Measurements from ENCODE around the gene PRKAG2.

Gene PRKAG2

GRCh38 chr7:151817981-151818673, 58.8 kb downstream of the PRKAG2 start:
- DNase-seq (ENCODE audit: low read depth), result no peak

- DNase-seq (ENCODE audit: low read depth), result no peak
Measured at GRCh38 chr7:151817315-151817690, 59.6 kb downstream of the PRKAG2 start.

DNA sequence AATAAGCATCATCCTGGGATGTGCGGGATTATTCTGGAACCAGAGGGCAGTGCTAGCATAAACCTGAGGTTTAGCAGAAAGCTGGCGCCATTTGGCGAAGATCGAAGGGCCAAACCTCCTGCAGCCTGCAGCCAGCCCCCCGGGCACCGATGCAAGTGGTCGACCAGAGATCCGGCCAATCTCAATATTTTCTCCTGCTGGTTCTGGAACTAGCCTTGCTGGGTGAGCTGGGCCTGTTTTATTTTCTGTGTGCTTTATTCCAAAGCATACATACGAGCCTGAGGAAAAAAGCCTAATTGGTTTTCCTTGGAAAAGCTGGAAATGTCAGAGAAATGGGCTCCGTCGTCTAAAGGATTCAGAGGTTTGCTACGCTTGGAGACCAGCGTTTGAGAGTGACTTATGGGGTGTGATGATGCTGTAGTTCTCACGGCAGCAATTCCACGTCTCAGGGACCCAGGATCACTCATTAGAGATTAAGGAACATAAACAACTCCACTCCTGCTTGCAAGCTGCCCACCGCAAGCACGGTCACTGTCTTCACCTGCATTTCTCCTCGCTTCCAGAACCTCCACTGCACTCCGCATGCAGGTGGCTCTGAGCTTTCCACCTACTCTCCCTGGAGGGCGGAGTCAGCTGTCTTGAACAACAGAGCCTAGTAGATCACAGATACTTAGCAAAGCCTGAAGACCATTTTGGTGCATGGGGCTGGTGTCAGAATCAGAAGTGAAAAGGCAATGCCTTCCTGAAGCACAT, 60.2 kb downstream of the PRKAG2 start:
- DNase-seq (ENCODE audit: low read depth), result no peak

GRCh38 chr7:151815419-151815818, 61.5 kb downstream of the PRKAG2 start:
- no peak for DNase-seq (ENCODE audit: low read depth)

DNA sequence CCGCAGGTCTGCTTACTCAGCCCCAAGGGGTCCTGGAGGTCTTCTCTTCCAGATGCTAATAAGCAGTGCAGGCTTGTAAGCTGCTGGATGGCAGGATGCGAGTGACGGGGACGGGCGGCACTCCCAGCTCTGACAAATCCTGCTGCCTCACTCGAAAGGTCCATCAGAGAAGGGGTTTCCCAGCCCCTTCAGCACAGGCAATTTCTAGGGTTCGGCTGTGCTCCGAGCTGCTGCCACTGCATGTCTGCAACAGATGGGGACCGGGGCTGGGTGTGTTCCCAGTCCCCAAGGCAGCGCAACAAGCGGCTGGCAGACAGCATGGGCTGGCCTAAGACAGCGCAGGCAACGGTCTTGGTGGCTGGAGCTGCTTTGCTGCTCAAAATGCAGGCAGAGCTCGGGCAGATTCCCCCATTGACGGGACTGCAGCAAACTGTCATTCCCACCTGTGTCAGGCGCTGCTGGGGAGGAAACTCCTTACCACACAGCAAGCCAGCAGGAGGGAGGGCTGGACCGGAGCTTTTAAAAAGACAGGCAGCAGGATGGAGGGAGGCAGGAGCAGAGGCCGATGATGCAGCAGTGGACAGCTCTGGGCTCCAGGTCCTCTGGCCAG, 62.4 kb downstream of the PRKAG2 start:
- DNase-seq (ENCODE audit: low read depth), result no peak

GRCh38 chr7:151813997-151814396, 62.9 kb downstream of the PRKAG2 start:
- DNase-seq (ENCODE audit: low read depth), result no peak

DNA sequence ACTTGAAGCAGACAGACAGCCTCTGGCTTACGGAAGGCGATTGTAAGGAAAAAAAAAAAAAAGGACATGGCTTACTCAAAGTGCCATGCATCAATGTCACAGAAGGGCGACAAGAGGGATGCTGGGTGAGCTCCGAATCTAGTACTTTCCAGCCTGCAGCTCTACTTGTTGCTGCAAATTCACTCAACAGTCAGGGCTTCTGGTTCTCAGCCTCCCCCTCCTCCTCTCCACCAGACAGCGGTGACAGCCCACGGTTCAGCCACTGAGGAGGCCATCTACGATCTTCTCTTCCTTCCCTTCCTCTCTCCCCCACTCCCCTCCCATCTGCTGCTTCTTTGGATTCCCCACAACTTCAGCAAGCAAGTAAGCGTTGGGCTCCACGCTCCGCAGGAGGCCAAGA, 63.5 kb downstream of the PRKAG2 start:
- DNase-seq (ENCODE audit: low read depth), result no peak

DNA sequence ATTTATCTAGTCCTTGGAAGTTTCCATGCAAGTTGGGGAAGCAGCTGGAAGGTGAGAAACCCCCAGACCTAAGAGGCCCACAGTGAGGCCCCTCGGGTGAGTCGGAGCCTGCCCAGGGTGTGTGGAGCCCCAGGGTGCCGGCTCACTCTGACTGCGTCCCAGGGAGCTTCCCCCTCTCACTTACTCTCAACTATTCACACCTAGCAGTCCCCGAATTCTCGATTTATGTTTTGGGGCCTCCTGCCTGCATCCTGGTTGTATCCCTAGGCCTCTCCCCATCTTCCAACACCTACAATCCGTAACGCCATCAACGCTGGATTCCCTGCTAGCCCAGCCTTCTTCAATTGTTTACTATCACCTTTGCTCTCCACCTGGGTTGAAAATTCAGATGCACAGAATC, 63.9 kb downstream of the PRKAG2 start:
- DNase-seq (ENCODE audit: low read depth), result no peak

GRCh38 chr7:151810441-151811232, 66.3 kb downstream of the PRKAG2 start:
- DNase-seq (ENCODE audit: low read depth), result no peak

- no peak for DNase-seq (ENCODE audit: low read depth)
Measured at GRCh38 chr7:151809864-151810170, 67.1 kb downstream of the PRKAG2 start.

DNA sequence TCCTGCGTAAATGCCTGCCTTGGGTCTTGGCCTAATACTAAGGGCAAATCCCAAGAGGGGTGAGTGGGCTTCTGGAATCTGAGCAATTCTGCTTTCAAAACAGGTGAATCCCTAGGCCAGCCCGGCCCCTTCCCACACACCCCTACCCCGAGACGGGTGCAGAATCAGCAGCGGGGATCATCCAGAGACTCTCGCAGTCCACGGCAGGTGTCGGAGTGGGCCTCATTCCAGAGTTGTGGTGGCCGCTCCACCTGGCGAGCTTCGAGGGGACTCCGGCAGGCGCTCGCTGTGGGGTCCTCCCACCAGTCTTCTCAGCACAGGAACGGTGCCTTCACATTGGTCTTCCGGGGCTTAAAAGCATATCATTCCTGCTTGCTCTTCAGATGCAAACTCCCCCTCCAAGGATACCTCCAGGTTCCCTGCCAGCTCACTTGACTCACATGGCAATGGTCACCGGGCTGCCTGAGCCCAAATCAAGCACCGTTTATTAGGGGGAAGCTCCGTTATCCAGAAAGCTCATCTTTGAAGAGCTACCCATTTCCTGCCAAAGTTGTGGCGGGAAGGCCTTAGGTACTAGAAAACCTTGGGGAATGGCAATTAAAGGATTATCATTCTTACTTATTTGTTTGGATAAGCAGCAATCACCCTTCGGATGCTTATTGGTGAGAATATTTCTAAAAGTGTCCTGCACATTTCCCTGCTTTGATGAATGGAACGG, 67.6 kb downstream of the PRKAG2 start:
- no peak for DNase-seq (ENCODE audit: low read depth)

DNA sequence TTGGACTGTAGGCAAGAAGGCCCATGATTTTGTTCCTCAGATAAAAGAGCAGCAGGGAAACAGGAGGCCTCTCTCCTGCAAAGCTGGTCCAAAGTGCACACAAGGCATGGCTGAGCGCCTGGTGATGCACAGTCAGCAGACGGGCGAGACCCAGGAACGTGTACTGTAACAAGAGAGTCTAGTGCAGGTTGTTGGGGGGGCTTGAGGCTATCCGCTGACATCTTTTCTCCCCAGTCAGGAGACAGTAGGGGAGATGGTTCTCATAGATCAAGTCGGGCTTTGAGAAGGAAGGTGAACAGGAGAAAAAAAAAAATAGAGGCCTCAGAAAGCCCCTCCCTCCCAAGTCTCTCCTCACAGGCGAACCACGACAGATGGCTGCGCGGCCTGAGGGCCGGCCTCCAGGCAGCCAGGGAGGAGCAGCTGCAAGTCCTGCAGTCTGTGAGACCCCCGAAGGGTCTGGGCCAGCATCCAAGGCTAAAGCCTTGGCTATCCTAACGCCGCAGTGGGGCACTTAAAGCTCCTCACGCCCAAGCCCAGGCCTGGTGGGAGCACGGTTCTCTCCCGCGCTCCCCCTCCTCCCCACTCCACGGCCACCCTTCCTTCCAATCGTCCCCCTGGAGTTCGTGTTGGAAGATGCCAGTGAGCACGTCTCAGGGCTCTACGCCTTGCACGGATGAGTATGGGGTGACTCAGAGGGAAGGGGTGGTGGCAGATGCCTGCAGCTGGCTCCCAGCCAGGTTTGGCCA, 68.3 kb downstream of the PRKAG2 start:
- DNase-seq (ENCODE audit: low read depth), result no peak

- no peak for DNase-seq (ENCODE audit: low read depth)
Measured at GRCh38 chr7:151807846-151808245, 69.1 kb downstream of the PRKAG2 start.

DNA sequence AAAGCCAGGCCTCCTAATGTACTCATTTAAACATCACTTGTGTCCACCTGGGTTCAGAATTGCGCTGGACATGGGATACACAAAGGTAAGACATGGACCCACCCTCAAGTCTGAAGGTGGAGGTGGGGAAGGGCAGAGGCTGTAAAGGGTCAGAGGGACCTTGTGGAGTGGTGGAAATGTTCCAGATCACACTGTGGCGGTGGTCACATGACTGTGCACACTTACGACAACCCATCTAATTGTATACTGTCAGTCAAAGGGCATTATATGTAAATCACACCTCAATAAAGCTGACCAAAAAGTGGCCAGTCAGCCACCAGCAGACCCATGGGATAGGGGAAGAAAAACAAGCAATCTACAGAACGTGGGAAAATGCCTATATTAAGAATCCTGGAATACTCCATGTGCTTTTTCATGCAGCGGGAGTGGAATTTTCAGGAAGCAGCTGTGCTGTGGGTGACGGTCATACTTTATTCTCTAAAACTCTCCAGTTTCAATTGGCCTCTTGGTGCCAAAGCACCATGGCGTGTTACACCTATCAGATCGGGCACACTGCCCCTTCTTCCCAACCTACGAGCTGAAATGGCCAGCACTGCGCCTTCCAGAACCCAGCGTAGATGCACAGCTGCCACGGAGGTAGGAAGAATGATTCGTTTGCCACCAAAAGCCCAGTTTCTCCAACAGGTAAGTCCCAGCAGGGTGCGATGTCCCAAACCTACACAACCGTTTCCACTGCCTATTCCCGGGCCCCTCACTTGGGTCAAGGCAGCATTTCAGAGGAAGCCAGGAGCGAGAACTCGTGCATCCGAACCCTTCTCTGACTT, 69.8 kb downstream of the PRKAG2 start:
- no peak for DNase-seq (ENCODE audit: low read depth)

DNA sequence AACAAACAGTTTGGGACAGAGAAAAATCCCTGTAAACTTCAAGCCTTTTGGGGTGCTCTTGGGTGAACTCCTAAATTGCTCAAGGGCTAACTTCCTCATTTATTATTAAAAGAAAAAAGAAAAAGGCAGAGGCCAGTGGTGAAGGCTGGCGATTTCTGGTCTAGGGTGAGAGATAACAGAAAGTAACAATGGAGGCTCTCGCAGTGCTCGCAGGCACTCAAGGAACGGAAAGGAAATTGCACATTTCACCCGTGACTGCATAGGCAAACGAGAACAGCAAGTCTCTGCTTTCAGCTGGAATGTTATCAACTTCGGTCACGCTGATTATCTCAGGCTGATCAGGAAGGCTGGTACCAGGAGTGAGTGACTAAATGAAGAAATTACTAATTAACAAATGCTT, 70.7 kb downstream of the PRKAG2 start:
- DNase-seq (ENCODE audit: low read depth), result no peak

DNA sequence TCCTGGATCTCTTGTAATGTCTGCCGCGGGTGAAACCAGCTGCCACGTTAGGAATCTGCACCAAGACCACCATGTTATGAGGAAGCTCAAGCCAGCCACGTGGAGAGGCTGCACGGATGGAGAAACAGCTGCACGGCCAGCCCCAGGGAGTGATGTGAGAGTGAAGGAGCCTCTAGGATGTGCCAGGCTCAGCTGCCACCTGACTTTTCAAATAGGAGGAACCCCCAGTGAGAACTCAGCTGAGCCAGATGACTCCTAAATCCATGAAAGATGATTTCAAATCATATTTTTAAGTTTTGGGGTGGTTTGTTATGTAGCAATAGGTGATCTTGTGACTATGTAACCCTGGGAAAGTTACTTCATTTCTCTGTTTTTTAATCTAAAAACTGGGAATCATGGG, 71.7 kb downstream of the PRKAG2 start:
- DNase-seq (ENCODE audit: low read depth), result no peak

DNA sequence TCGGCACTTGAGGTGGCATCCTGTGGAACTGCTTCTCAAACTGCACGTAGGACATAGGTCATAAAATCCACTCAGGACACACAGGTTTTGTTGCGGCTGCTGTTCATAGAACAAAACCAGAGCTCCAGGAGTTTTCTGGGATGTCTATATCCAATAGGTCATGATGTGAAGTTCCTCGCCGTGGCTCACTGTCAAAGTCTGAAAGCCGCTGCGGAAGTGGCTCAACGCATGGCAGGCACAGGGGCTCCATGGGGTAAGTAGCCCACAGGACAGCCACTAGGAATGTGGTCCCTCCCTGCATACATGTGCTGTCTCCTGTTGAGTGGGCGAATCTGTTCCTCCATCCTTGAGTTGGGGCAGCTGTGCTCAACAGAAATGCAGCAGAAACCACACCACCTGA, 72.2 kb downstream of the PRKAG2 start:
- DNase-seq (ENCODE audit: low read depth), result no peak

GRCh38 chr7:151803841-151804240, 73.1 kb downstream of the PRKAG2 start:
- no peak for DNase-seq (ENCODE audit: low read depth)

- no peak for DNase-seq (ENCODE audit: low read depth)
Measured at GRCh38 chr7:151802469-151802846, 74.5 kb downstream of the PRKAG2 start.

DNA sequence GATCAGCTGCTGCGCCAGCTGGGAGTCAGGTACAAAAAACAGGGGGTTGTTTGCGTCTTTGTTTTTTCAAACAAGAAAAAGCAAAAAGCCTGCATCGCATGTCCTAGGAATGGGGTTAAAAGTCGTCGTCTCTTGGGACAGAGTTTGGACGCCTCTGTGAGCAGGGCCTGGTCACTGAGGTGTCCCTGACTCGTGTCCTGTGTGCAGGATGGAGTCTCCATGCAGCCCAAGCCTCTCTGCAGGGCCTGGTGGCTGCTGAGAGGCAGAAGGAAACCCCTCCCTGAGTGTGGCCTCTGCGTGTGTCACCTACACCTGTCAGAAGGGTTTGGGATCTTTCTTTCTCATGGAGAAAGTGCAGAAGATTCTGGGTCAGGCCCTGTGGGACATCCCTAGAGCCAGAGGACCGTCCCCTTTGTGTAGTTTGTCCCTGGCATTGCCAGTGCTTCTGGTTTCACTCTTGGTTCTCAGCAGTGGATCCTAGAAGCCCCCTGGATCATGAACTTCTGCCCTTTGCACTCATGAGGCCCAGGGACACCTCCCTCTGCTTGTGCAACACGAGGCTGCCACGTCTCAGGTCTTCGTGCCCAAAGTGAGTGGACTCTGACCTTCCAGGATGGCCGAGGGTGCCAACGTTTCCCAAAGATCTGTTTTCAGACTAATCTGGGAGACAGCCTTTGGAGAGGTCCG, 75.0 kb downstream of the PRKAG2 start:
- no peak for DNase-seq (ENCODE audit: low read depth)

Measured in iris pigment epithelial cell (primary cell).